GM12878 (cell line): Measurements from ENCODE around the gene SLCO2B1. TPM values are rescaled to one million over a fixed set of nuclear protein-coding genes. Genes with fewer than 3 reads are reported as not detected.

Experiments used
- ATAC-seq: fragments of 200-7000 bp; cut with Tn5 transposase; 3 replicates; pipeline ENCODE4 v1.9.1; 2020; ENCODE audit warnings: mild to moderate bottlenecking, moderate library complexity
- BruUV-seq: library from RNA; stranded (reverse); fragments of 400-500 nt; replicated peaks from 2 replicates; lab custom pipeline; 2021; lab: Mats Ljungman, UMichigan
- CTCF ChIA-PET: fragments of 300-600 bp; sonication (Branson Sonifier 250); formaldehyde crosslinking; extraction: SDS; loops from one replicate; lab custom pipeline; 2021; ENCODE audit warnings: inconsistent platforms; lab: Yijun Ruan, JAX
- POLR2A ChIA-PET: fragments of 350-600 bp; formaldehyde crosslinking; extraction: SDS; loops from one replicate; lab custom pipeline; 2021; ENCODE audit warnings: inconsistent platforms; lab: Charles Lee
- RAD21 ChIA-PET: fragments of 300-600 bp; sonication (Branson Sonifier 250); formaldehyde crosslinking; loops from one replicate; lab custom pipeline; 2023; ENCODE audit warnings: antibody characterized with exemption; ENCODE audit not compliant: unreplicated experiment; lab: Charles Lee
- SMC1A ChIA-PET: fragments of 300-600 bp; sonication (Branson Sonifier 250); formaldehyde crosslinking; loops from one replicate; lab custom pipeline; 2023; ENCODE audit not compliant: unreplicated experiment, uncharacterized antibody; lab: Charles Lee
- DNase-seq: peaks from one replicate; pipeline ENCODE4 v3.0.0-alpha.2; 2011; ENCODE audit warnings: low read depth, low spot score
- FAIRE-seq: peaks from 3 replicates; lab custom pipeline; 2011; peaks lifted over from hg19 to GRCh38; lab: Jason Lieb, UNC
- H2AFZ ChIP-seq: 2 replicates; pipeline ENCODE4 v1.6.0; 2011; ENCODE audit warnings: low read depth, low read length, control low read depth; ENCODE audit not compliant: control insufficient read depth
- H3K27ac ChIP-seq: 2 replicates; pipeline ENCODE4 v1.5.1; 2011; ENCODE audit warnings: control low read depth; ENCODE audit not compliant: control insufficient read depth, insufficient read depth
- H3K27me3 ChIP-seq, 2 experiments: replicated peaks in 1 of 2; 2 replicates each; pipeline versions ENCODE4 v1.6.0 to v1.6.1; 2011; ENCODE audit warnings: low read length in 1 of 2; ENCODE audit not compliant: control insufficient read depth in 2 of 2, insufficient read depth in 2 of 2
- H3K36me3 ChIP-seq, 2 experiments: 2 replicates each; pipeline ENCODE4 v1.5.1; 2011; ENCODE audit warnings: low read length in 1 of 2; ENCODE audit not compliant: control insufficient read depth in 2 of 2, insufficient read depth in 2 of 2
- H3K4me1 ChIP-seq: 2 replicates; pipeline ENCODE4 v1.6.1; 2011; ENCODE audit warnings: mild to moderate bottlenecking, low read length, moderate library complexity, mixed read lengths; ENCODE audit not compliant: control insufficient read depth, insufficient read depth
- H3K4me2 ChIP-seq: 2 replicates; pipeline ENCODE4 v1.6.0; 2011; ENCODE audit warnings: control low read depth; ENCODE audit not compliant: control insufficient read depth, insufficient read depth
- H3K4me3 ChIP-seq: fragments of 200-600 bp; sonication (generic); 2 replicates; pipeline ENCODE4 v1.5.1; 2016
- H3K79me2 ChIP-seq: 2 replicates; pipeline ENCODE4 v1.6.0; 2011; ENCODE audit warnings: low read length; ENCODE audit not compliant: control insufficient read depth, insufficient read depth
- H3K9ac ChIP-seq: 2 replicates; pipeline ENCODE4 v1.8.0; 2011; ENCODE audit warnings: low read length, control low read depth, mixed read lengths; ENCODE audit not compliant: control insufficient read depth, insufficient read depth
- H3K9me3 ChIP-seq: replicated peaks from 3 replicates; pipeline ENCODE4 v1.5.1; 2011; ENCODE audit warnings: mild to moderate bottlenecking, low read length; ENCODE audit not compliant: control insufficient read depth, insufficient read depth
- H4K20me1 ChIP-seq: 2 replicates; pipeline ENCODE4 v1.6.0; 2011; ENCODE audit not compliant: control insufficient read depth, insufficient read depth
- CBX3 ChIP-seq: fragments of 200-600 bp; sonication (generic); IDR thresholded peaks from 2 replicates; pipeline ENCODE4 v1.6.1; 2016; ENCODE audit warnings: low read depth, borderline replicate concordance
- CREB1 ChIP-seq: IDR thresholded peaks from 2 replicates; pipeline ENCODE4 v1.6.1; 2012; ENCODE audit warnings: low read depth, mild to moderate bottlenecking, inconsistent platforms
- EED ChIP-seq: sonication (generic); IDR thresholded peaks from 2 replicates; pipeline ENCODE4 v1.6.1; 2016; ENCODE audit warnings: antibody characterized with exemption, low read depth
- EZH2 ChIP-seq: IDR thresholded peaks from 2 replicates; pipeline ENCODE4 v1.6.1; 2012; ENCODE audit warnings: low read depth, mild to moderate bottlenecking, control low read depth, inconsistent platforms, low read length, borderline replicate concordance; ENCODE audit not compliant: control insufficient read depth
- GATAD2B ChIP-seq: fragments of 450-650 bp; conservative IDR thresholded peaks from 2 replicates; pipeline ENCODE4 v1.6.1; 2017; ENCODE audit warnings: low read depth, mild to moderate bottlenecking, moderate library complexity
- HDGF ChIP-seq: fragments of 450-650 bp; IDR thresholded peaks from 2 replicates; pipeline ENCODE4 v1.6.1; 2016; ENCODE audit warnings: antibody characterized with exemption
- KAT2A ChIP-seq: conservative IDR thresholded peaks from 2 replicates; pipeline ENCODE4 v1.6.1; 2011; ENCODE audit warnings: low read depth, low read length; ENCODE audit not compliant: control insufficient read depth
- NR2C1 ChIP-seq: fragments of 450-650 bp; IDR thresholded peaks from 2 replicates; pipeline ENCODE4 v1.6.1; 2017; ENCODE audit warnings: antibody characterized with exemption, mild to moderate bottlenecking, moderate library complexity
- POLR2AphosphoS5 ChIP-seq: IDR thresholded peaks from 2 replicates; pipeline ENCODE4 v1.6.1; 2011; ENCODE audit warnings: mild to moderate bottlenecking, low read length, inconsistent platforms
- RAD51 ChIP-seq: fragments of 450-650 bp; IDR thresholded peaks from 2 replicates; pipeline ENCODE4 v1.6.1; 2016; ENCODE audit warnings: moderate library complexity, mild to moderate bottlenecking, inconsistent platforms
- SUZ12 ChIP-seq: fragments of 200-600 bp; sonication (generic); IDR thresholded peaks from one replicate; pipeline ENCODE4 v1.6.1; 2018; ENCODE audit warnings: antibody characterized with exemption, mild to moderate bottlenecking; ENCODE audit not compliant: unreplicated experiment
- TCF7 ChIP-seq: IDR thresholded peaks from 2 replicates; pipeline ENCODE4 v1.6.1; 2014; ENCODE audit warnings: antibody characterized with exemption, borderline replicate concordance
- ZNF217 ChIP-seq: fragments of 450-650 bp; IDR thresholded peaks from 2 replicates; pipeline ENCODE4 v1.6.1; 2017; ENCODE audit warnings: antibody characterized with exemption, mild to moderate bottlenecking
- WGBS: methylation state at CpG from one replicate; pipeline ENCODE4 v1.1.6; 2016; ENCODE audit warnings: low lambda C conversion rate; ENCODE audit not compliant: insufficient replicate concordance, insufficient coverage; ENCODE audit errors: missing lambda C conversion rate; 5-methylcytosine and 5-hydroxymethylcytosine counted together
- in situ Hi-C: fragments of 300-500 bp; cut with MboI; formaldehyde crosslinking; loops from 9 replicates; pipeline ENCODE4 v1.14.3; 2018; ENCODE audit warnings: mixed read lengths
- intact Hi-C: fragments of 100-400 bp; cut with micrococcal nuclease; formaldehyde crosslinking; loops from one replicate; pipeline ENCODE4 v1.14.2; 2022; ENCODE audit not compliant: unreplicated experiment
- polyA plus RNA-seq, 11 experiments: library from polyadenylated mRNA; depleted of rRNA in 4 of 11; unstranded in 6 of 11; stranded (reverse) in 5 of 11; fragments of >200 nt; fragmentation: Nextera tagmentation in 4 of 11; fragmentation: Illumina TruSeq in 1 of 11; extraction: Ambion mirVana in 4 of 11; extraction: Trizol in 1 of 11; gene quantifications; 1 replicate in 1 of 11; 2 replicates in 10 of 11; pipeline versions ENCODE4 v1.2.1 to v1.2.3, GENCODE V29; 2011 to 2016; ENCODE audit warnings: inconsistent platforms in 2 of 11, missing spikeins in 2 of 11, low read depth in 1 of 11
- total RNA-seq, 4 experiments: library from RNA; depleted of rRNA in 3 of 4; stranded (reverse); fragments of >200 nt in 3 of 4; fragmentation: Illumina TruSeq in 1 of 4; extraction: Trizol in 1 of 4; gene quantifications; 2 replicates each; pipeline versions ENCODE4 v1.2.1 to v1.2.3, GENCODE V29; 2013 to 2021
- TF ChIP-seq, protein P1 (sequence below): fragments of 450-650 bp; IDR thresholded peaks from 2 replicates; pipeline ENCODE4 v1.6.1; 2016; ENCODE audit warnings: mild to moderate bottlenecking
- TF ChIP-seq, protein P2 (sequence below): IDR thresholded peaks from 2 replicates; pipeline ENCODE4 v1.6.1; 2012; ENCODE audit warnings: low read length, inconsistent platforms

SLCO2B1 gene
- total and polyA plus RNA-seq, 10 of the 15 experiments (the other 5 are each of a cell fraction or from before 2014, with no cell fraction given), result 0.05 to 3.5 (median 0.93) TPM; not detected in 2

DNA sequence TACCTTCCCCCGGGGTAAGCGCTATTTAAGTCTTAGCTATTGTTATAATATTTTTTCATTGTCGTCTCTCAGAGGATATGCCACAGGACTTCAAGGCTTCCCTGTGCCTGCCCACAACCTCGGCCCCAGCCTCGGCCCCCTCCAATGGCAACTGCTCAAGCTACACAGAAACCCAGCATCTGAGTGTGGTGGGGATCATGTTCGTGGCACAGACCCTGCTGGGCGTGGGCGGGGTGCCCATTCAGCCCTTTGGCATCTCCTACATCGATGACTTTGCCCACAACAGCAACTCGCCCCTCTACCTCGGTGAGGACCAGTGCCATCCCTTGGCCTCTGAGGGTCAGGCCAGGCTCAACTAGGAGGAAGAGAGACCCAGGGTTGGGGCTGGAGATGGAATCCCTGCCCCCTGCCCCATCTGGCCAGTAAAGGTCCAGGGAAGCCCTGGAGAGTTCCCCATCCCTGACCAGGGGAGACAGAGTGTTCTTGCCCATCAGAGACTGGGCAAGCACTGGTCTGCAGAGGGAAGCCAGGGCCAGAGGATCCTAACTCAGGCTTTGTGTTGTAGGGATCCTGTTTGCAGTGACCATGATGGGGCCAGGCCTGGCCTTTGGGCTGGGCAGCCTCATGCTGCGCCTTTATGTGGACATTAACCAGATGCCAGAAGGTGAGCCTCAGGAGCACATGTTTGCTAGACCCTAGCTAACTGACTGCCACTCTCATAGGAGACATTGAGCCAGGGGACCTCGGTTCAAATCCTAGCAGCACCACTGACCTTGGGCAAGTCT, 18.4 kb downstream of the SLCO2B1 start:
- ChIA-PET CTCF (interaction anchor here (1.4 kb wide), 1 partner anchor 28 kb away, joined by 4 read pairs; no protein-coding TSS in a partner anchor), RAD21 (no interaction called here)
- no peak for FAIRE-seq

More for the DNA sequence above, 18.4 kb downstream of the SLCO2B1 start:
- DNase-seq, result no peak
- BruUV-seq, result no TSS peak
- no peak for ATAC-seq
- Histone ChIP-seq H3K36me3 (no peaks in the 10 kb centered on the region), H3K9ac (no peak overlapping the region), H2AFZ (no peak overlapping the region), H3K27ac (no peak overlapping the region), H3K9me3 (no peaks in the 10 kb centered on the region), H3K27me3 (no peaks in the 10 kb centered on the region), H3K4me1 (no peaks in the 10 kb centered on the region), H3K4me2 (no peak overlapping the region), H3K4me3 (no peak overlapping the region), H3K79me2 (no peaks in the 10 kb centered on the region), H4K20me1 (no peaks in the 10 kb centered on the region)
- ChIA-PET POLR2A (no interaction called here), SMC1A (no interaction called here)
- TF ChIP-seq TCF7, result no peak
- TF ChIP-seq EED, result no peak
- no peak for TF ChIP-seq CBX3
- TF ChIP-seq HDGF, result no peak
- no peak for TF ChIP-seq SUZ12
- no peak for TF ChIP-seq CREB1
- TF ChIP-seq, protein P1, sequence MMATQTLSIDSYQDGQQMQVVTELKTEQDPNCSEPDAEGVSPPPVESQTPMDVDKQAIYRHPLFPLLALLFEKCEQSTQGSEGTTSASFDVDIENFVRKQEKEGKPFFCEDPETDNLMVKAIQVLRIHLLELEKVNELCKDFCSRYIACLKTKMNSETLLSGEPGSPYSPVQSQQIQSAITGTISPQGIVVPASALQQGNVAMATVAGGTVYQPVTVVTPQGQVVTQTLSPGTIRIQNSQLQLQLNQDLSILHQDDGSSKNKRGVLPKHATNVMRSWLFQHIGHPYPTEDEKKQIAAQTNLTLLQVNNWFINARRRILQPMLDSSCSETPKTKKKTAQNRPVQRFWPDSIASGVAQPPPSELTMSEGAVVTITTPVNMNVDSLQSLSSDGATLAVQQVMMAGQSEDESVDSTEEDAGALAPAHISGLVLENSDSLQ, result no peak
- no peak for TF ChIP-seq GATAD2B
- no peak for TF ChIP-seq POLR2AphosphoS5
- no peak for TF ChIP-seq EZH2
- TF ChIP-seq KAT2A, result no peak
- TF ChIP-seq ZNF217, result no peak
- TF ChIP-seq RAD51, result no peak
- TF ChIP-seq NR2C1, result no peak
- TF ChIP-seq, protein P2, sequence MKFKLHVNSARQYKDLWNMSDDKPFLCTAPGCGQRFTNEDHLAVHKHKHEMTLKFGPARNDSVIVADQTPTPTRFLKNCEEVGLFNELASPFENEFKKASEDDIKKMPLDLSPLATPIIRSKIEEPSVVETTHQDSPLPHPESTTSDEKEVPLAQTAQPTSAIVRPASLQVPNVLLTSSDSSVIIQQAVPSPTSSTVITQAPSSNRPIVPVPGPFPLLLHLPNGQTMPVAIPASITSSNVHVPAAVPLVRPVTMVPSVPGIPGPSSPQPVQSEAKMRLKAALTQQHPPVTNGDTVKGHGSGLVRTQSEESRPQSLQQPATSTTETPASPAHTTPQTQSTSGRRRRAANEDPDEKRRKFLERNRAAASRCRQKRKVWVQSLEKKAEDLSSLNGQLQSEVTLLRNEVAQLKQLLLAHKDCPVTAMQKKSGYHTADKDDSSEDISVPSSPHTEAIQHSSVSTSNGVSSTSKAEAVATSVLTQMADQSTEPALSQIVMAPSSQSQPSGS, result no peak
- intact Hi-C loops, result no loop called here
- 14% methylated on average over 13 of the region's 13 CpGs for WGBS
- in situ Hi-C loops, result no loop called here
